ENCODE data around the gene TCERG1. TPM values are rescaled to one million over a fixed set of nuclear protein-coding genes. Genes with fewer than 3 reads are reported as not detected.

Gene TCERG1
- total RNA-seq, 1 experiment from 2014 or later = 83.5 TPM

GRCh38 chr5:146533882-146534281 is 86.7 kb downstream of the TCERG1 start:
- Histone ChIP-seq H3K4me3 (replicated peaks in 1 of 2; ENCODE audit: low read depth in 1 of 2, low read length in 2 of 2) (no peak overlapping the region), H3K9me3 (ENCODE audit: control insufficient read depth in 1 of 2, insufficient read depth in 1 of 2, low read depth in 1 of 2, low read length in 2 of 2) (no peaks in the 10 kb centered on the region), H3K27ac (ENCODE audit: low read depth, low read length) (no peak overlapping the region), H3K79me2 (ENCODE audit: insufficient read depth, low read length) (no peaks in the 10 kb centered on the region), H3K4me2 (ENCODE audit: low read length) (no peak overlapping the region), H3K27me3 (ENCODE audit: insufficient read depth, low read length) (no peaks in the 10 kb centered on the region), H2AFZ (ENCODE audit: low read depth, low read length, poor library complexity, severe bottlenecking) (peak overlapping the region; percentile 99), H3K4me1 (ENCODE audit: control insufficient read depth in 1 of 2, insufficient read depth in 2 of 2, low read length in 2 of 2) (peaks cover 0 to 3% of the 10 kb centered on the region in 2 experiments; a peak in 2 of 4 replicates), H3K9ac (ENCODE audit: low read length) (no peak overlapping the region), H4K20me1 (ENCODE audit: insufficient read depth) (no peaks in the 10 kb centered on the region), H3K9me2 (ENCODE audit: insufficient read depth) (no peaks in the 10 kb centered on the region), H3K36me3 (ENCODE audit: control insufficient read depth in 1 of 2, insufficient read depth in 2 of 2, low read length in 2 of 2) (no peaks in the 10 kb centered on the region)
- ATAC-seq = no peak
- no peak for TF ChIP-seq SIN3A (IDR thresholded peaks at IDR 0.05; ENCODE audit: low read depth)
- TF ChIP-seq JUND (IDR thresholded peaks at IDR 0.05) = no peak
- TF ChIP-seq ZFX (IDR thresholded peaks at IDR 0.05) = no peak
- TF ChIP-seq REST (IDR thresholded peaks at IDR 0.05; ENCODE audit: low read depth) = no peak
- TF ChIP-seq ZBTB33 (IDR thresholded peaks at IDR 0.05; ENCODE audit: extremely low read depth, insufficient replicate concordance, low read length) = no peak
- no peak for TF ChIP-seq CTCF (IDR thresholded peaks at IDR 0.05 in 2 of 3, conservative IDR thresholded peaks at IDR 0.05 in 1 of 3; ENCODE audit: borderline replicate concordance in 1 of 3, insufficient read depth in 1 of 3, low read depth in 2 of 3, low read length in 2 of 3)
- no peak for TF ChIP-seq POLR2AphosphoS5 (IDR thresholded peaks at IDR 0.05; ENCODE audit: low read depth, low read length)
- no peak for TF ChIP-seq EGR1 (IDR thresholded peaks at IDR 0.05; ENCODE audit: low read depth)
- no peak for TF ChIP-seq SP1 (IDR thresholded peaks at IDR 0.05; ENCODE audit: low read depth)
- DNase-seq (ENCODE audit: low read depth, low spot score) = no peak
- intact Hi-C loops (cut with micrococcal nuclease) = loop anchor here (1.0 to 5.0 kb wide), 4 partner anchors 432 to 1043 kb away; no protein-coding TSS in a partner anchor
- CTCF ChIA-PET = interaction anchor here (0.6 to 5.6 kb wide), 21 partner anchors 9 to 1045 kb away, joined by 3 to 78 read pairs (median 4); partner anchors contain the start of gene GPR151
- BruUV-seq (replicated peaks) = no TSS peak
- RAD21 ChIA-PET (ENCODE audit: low non-redundant PET in 1 of 2, low total read pairs in 2 of 2, uncharacterized antibody in 2 of 2, unreplicated experiment in 2 of 2) = interaction anchor here (0.7 to 1.5 kb wide), 4 partner anchors 432 to 836 kb away, joined by 3 to 9 read pairs (median 5); no protein-coding TSS in a partner anchor
- POLR2A ChIA-PET = no interaction called here

Measured in HCT116 (cell line).